ENCODE measurements around the gene SIK2.
A peak's percentile ranks its signal among the peaks of the same experiment; 100 is the strongest.
"Not testable (repeated sequence)": the region's sequence is repeated elsewhere in the genome, so short reads cannot be mapped to it uniquely, and the experiment has no call there.

SIK2 gene

DNA sequence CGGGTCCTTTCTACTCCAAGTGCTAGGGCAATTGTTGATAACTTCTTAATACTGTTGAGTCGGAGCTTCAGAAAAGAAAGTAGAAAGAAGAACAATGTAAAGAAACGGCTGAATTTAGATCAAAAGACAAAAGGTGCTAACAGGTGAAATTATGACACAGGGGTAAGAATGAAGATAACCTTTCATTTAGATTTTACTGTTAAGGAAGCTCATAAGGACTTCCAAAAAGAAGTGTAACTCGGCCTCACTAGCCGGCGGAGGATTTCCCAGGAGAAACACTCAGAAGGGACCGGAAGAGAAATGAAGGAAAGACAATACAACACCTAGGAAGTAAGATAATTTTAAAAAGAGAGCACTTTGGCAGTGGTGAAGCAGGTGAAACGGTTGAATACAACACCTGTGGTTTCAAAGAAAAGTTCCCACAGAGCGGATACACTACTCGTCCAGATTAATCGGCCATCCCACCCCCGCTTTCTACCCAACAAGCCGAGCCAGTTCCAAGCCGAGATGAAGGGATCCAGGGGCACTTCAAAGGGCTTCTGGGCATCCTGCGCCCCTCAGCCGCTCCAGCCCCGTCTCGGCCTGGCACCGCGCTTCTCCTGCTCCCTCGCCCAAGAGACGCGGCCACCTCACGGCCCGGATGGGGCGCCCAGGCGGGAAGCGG, 163.2 kb downstream of the SIK2 start:
- no peak for DNase-seq (ENCODE audit: low spot score)
- in situ Hi-C loops (cut with MboI; ENCODE audit: low sequenced_read_pairs, unreplicated experiment), result loop anchor here (10.0 kb wide), 1 partner anchor 161 kb away; the partner anchor contains the start of gene SIK2
- TF ChIP-seq, protein P1, sequence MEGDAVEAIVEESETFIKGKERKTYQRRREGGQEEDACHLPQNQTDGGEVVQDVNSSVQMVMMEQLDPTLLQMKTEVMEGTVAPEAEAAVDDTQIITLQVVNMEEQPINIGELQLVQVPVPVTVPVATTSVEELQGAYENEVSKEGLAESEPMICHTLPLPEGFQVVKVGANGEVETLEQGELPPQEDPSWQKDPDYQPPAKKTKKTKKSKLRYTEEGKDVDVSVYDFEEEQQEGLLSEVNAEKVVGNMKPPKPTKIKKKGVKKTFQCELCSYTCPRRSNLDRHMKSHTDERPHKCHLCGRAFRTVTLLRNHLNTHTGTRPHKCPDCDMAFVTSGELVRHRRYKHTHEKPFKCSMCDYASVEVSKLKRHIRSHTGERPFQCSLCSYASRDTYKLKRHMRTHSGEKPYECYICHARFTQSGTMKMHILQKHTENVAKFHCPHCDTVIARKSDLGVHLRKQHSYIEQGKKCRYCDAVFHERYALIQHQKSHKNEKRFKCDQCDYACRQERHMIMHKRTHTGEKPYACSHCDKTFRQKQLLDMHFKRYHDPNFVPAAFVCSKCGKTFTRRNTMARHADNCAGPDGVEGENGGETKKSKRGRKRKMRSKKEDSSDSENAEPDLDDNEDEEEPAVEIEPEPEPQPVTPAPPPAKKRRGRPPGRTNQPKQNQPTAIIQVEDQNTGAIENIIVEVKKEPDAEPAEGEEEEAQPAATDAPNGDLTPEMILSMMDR (IDR thresholded peaks at IDR 0.05; ENCODE audit: borderline replicate concordance, control extremely low read depth, extremely low read depth, insufficient read depth, missing control alignments), result no peak

DNA sequence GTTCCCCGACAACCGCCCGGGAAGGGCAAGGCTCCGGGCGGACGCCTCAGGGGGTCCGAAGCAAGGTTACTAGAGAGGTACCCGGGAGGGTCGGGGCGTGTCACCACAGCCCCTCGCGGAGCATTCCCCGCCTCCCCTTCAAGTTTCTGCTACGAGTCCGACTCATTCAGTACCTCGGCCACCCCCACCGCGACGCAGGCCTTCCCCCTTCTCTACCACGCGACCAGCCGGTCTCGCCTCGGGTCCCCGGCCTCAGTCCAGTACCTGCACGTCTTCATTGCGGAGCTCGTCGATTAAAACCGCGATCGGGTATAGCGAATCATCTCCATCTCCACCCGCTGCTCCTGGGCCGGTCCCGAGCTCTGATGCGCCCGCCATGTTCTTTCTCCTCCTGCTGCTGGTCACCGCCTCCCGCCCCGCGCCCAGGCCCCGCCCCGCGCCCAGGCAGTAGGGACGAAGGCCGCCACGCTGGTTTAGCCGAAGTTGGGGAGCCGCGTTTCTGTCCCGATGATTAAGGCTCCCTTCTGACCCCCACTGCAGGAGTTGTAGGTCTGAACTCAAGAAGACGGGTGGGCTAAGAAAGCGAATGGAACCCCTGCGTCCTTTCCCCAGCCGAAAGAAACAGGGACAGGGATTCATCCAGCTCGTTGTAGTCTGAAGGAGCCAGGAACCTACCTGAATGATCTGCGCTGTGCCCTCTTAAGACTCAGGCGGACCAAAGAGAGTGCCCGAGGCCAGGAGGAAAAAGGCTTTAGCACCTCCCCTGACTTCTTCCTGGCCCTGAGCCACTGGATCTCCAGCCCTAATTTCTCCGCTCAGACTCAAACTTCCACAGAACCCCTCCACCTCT, 164.0 kb downstream of the SIK2 start, which contains the start of gene PPP2R1B:
PPP2R1B (minus strand) TSS at position 406 of the 850 bp plus-strand sequence; CDS start at position 378, 28 bp downstream.
- TF ChIP-seq, protein P1 (IDR thresholded peaks at IDR 0.05; ENCODE audit: borderline replicate concordance, control extremely low read depth, extremely low read depth, insufficient read depth, missing control alignments), result no peak

DNA sequence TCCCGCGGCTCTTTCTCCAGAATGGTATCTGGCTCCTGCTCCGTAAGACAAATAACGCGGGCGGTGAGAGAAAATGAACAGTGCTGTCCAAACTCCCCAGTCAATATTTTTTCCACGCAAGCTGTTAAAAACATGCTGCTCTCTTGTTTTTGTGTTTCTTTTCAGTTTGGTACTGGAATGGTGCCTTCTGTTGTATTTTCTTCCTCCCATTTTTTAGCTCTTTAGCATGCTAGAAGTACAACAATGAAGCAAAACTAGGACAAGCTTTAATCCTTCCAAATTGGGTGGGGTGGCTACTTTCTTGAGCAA, 164.5 kb downstream of the SIK2 start:
- TF ChIP-seq, protein P1 (IDR thresholded peaks at IDR 0.05; ENCODE audit: borderline replicate concordance, control extremely low read depth, extremely low read depth, insufficient read depth, missing control alignments), result no peak
- DNase-seq (ENCODE audit: low spot score), result no peak
- in situ Hi-C loops (cut with MboI; ENCODE audit: low sequenced_read_pairs, unreplicated experiment), result loop anchor here (10.0 kb wide), 1 partner anchor 162 kb away; the partner anchor contains the start of gene SIK2

More for the DNA sequence above, 164.0 kb downstream of the SIK2 start, which contains the start of gene PPP2R1B:
- peak; percentile 97 for DNase-seq (ENCODE audit: low spot score)
- in situ Hi-C loops (cut with MboI; ENCODE audit: low sequenced_read_pairs, unreplicated experiment), result loop anchor here (10.0 kb wide), 1 partner anchor 161 kb away; the partner anchor contains the start of gene SIK2

DNA sequence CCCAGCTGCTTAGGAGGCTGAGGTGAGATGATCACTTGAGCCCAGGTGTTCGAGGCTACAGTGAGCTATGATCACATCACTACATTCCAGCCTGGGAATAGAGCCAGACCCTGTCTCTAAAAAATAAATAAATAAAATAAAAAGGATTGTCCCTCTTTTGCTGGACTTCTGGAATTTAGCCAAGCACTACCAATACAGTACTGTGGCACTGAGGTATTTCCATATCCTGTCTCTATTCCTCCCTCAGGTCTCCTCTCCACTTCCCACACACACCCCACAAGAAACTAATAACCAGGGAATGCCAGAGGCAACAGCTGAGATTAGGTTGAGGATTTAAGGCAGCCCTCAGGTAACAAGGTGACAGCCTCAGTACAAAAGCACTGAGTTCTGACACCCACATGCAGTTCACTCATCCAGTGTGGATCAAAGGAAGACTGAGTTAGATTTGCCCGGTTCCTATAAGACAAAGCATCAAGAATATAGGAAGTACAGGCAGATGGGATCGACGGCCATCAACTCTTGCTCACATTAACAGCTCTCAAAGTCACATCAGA, 168.4 kb downstream of the SIK2 start:
- TF ChIP-seq, protein P1 (IDR thresholded peaks at IDR 0.05; ENCODE audit: borderline replicate concordance, control extremely low read depth, extremely low read depth, insufficient read depth, missing control alignments), result no peak
- in situ Hi-C loops (cut with MboI; ENCODE audit: low sequenced_read_pairs, unreplicated experiment), result no loop called here
- no peak for DNase-seq (ENCODE audit: low spot score)

DNA sequence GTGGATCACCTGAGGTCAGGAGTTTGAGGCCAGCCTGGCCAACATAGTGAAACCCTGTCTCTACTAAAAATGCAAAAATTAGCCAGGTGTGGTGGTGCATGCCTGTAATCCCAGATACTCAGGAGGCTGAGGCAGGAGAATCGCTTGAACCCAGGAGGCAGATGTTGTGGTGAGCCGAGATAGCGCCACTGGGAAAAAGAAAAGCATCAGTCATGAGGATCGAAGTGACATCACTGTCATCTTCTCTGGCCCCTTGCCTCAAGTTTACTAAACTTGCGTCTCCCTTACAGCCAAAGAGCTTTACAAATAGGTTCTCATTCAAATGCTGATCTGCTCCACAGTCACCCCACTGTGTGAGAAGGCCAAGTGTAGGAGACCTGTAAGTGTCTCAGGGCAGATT, 169.0 kb downstream of the SIK2 start:
- in situ Hi-C loops (cut with MboI; ENCODE audit: low sequenced_read_pairs, unreplicated experiment); DNase-seq (ENCODE audit: low spot score): not testable (repeated sequence)

DNA sequence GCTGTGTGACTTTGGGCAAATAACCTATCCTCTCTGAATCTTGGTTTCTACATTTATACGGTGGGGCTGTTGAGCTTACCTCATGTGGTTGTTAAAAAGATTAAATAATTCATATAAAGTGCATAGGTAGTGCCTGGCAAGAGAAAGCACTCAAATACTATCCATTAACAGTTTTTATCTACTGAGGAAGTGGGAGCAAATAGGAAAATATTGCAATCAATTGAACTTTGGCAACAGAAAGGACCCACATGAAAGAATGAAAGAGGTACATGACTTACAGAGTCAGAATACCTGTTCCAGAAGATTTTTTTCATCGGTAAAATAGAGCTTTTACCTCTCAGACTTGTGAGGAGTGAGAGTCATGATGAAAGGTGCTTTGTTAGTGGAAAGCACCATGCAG, 170.3 kb downstream of the SIK2 start:
- DNase-seq (ENCODE audit: low spot score), result no peak
- TF ChIP-seq, protein P1 (IDR thresholded peaks at IDR 0.05; ENCODE audit: borderline replicate concordance, control extremely low read depth, extremely low read depth, insufficient read depth, missing control alignments), result no peak
- in situ Hi-C loops (cut with MboI; ENCODE audit: low sequenced_read_pairs, unreplicated experiment), result no loop called here
